Sigmoid colon (tissue), 7 donors: ENCODE results near the gene LAIR1. TPM values are rescaled to one million over a fixed set of nuclear protein-coding genes. Genes with fewer than 3 reads are reported as not detected.

Source experiments
- DNase-seq: peaks from one replicate; pipeline ENCODE4 v3.0.0-alpha.2; 2019
- H3K27ac ChIP-seq, 4 donors: fragments of 200-600 bp; sonication (generic); one replicate each; pipeline ENCODE4 v1.5.1; 2016 to 2019; ENCODE audit warnings: mild to moderate bottlenecking in 1 of 4
- H3K27me3 ChIP-seq, 3 donors: fragments of 200-600 bp; sonication (generic); one replicate each; pipeline ENCODE4 v1.5.1; 2019; ENCODE audit warnings: mild to moderate bottlenecking in 1 of 3
- H3K36me3 ChIP-seq, 4 donors: fragments of 200-600 bp; sonication (generic); one replicate each; pipeline ENCODE4 v1.5.1; 2016 to 2019
- H3K4me1 ChIP-seq, 4 donors: fragments of 200-600 bp; sonication (generic); one replicate each; pipeline ENCODE4 v1.5.1; 2017 to 2019
- H3K4me3 ChIP-seq, 4 donors: fragments of 200-600 bp; sonication (generic); one replicate each; pipeline ENCODE4 v1.5.1; 2017 to 2019; ENCODE audit warnings: mild to moderate bottlenecking in 2 of 4, moderate library complexity in 1 of 4
- H3K9me3 ChIP-seq, 4 donors: fragments of 200-600 bp in 3 of 4; sonication (generic) in 3 of 4; one replicate each; pipeline versions ENCODE4 v1.5.1 to v1.6.1; 2013 to 2019
- EP300 ChIP-seq, 4 donors: sonication (generic); formaldehyde crosslinking; IDR thresholded peaks; one replicate each; pipeline ENCODE4 v1.6.1; 2017; ENCODE audit warnings: antibody characterized with exemption in 4 of 4
- POLR2A ChIP-seq, 2 donors: fragments of 450-650 bp; IDR thresholded peaks; one replicate each; pipeline ENCODE4 v1.6.1; 2016; ENCODE audit warnings: antibody characterized with exemption in 2 of 2, mild to moderate bottlenecking in 2 of 2, moderate library complexity in 2 of 2
- POLR2AphosphoS5 ChIP-seq, 4 donors: sonication (generic); formaldehyde crosslinking; IDR thresholded peaks; one replicate each; pipeline ENCODE4 v1.6.1; 2017; ENCODE audit warnings: antibody characterized with exemption in 4 of 4
- WGBS, 2 donors: extraction: QIAGEN DNeasy Blood & Tissue Kit; methylation state at CpG; one replicate each; pipeline ENCODE4 v1.1.7; 2013; 5-methylcytosine and 5-hydroxymethylcytosine counted together
- intact Hi-C: fragments of 100-400 bp; cut with DNase I; formaldehyde crosslinking; loops from one replicate; pipeline ENCODE4 v1.15.1; 2023
- polyA plus RNA-seq, 3 donors: library from polyadenylated mRNA; stranded (reverse); fragments of 200-250 nt; gene quantifications; one replicate each; pipeline ENCODE4 v1.2.3, GENCODE V29; 2013
- total RNA-seq, 4 donors: library from RNA; depleted of rRNA; stranded (reverse); fragments of >200 nt; gene quantifications; one replicate each; pipeline ENCODE4 v1.1.0, GENCODE V29; 2016
- TF ChIP-seq, protein P1 (sequence below), 4 experiments: fragments of 450-650 bp in 3 of 4; fragments of 200-600 bp in 1 of 4; IDR thresholded peaks; one replicate each; pipeline ENCODE4 v1.5.1; 2016 to 2019; ENCODE audit warnings: antibody characterized with exemption in 4 of 4, mild to moderate bottlenecking in 3 of 4, moderate library complexity in 2 of 4
- donor health status: healthy with polysubstance abuse.
- donor health status: Bipolar disorder and iron deficiency.
- donor health status: healthy.

The LAIR1 gene
- total and polyA plus RNA-seq, 7 donors: 4.4 to 34.6 (median 13.4) TPM

DNA sequence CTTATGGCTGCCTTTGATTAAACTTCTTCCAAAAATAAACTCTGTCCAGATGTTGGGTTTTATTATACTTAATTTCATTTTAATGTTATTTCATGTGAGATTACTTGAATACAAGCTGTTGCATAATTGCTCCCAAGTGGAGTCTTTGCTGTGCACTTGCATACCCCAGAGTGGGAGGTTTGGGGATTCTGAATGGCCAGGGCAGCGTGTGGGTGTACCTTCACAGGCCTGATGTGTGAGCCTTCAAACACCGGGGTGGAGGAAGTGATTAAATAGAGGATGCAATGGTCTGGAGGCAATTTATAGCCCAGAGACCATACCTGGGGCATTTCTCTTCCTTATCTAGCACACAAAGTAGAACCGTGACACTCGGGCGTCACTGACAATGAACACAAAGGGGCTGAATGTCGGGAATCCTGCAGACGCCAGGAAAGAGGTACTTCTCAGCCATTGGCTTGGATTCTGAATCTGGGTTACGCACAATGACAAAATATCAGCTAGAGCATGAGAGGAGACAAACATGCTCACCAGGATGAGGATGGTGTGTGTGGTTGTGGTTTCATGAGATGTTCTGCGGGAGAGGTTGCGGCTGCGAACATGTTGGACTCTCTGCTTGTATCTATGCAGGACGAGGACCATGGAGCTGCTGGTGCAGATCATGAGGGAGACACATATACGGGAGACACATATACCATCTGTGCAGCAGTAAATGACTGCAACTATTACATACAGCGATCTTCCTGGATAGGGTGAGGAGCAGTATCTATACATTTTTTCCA, 44.6 kb downstream of the LAIR1 start:
- H3K4me1 ChIP-seq: no peaks in the 10 kb centered on the region
- H3K9me3 ChIP-seq: no peaks in the 10 kb centered on the region
- WGBS, 2 donors: 84 to 85% methylated on average over 14 of the region's 14 CpGs
- H3K27me3 ChIP-seq: peaks cover 0 to 43% (median 7%) of the 10 kb centered on the region in 3 donors
- TF ChIP-seq POLR2AphosphoS5 (IDR thresholded peaks at IDR 0.05): no peak
- TF ChIP-seq EP300 (IDR thresholded peaks at IDR 0.05): no peak
- TF ChIP-seq, protein P1, sequence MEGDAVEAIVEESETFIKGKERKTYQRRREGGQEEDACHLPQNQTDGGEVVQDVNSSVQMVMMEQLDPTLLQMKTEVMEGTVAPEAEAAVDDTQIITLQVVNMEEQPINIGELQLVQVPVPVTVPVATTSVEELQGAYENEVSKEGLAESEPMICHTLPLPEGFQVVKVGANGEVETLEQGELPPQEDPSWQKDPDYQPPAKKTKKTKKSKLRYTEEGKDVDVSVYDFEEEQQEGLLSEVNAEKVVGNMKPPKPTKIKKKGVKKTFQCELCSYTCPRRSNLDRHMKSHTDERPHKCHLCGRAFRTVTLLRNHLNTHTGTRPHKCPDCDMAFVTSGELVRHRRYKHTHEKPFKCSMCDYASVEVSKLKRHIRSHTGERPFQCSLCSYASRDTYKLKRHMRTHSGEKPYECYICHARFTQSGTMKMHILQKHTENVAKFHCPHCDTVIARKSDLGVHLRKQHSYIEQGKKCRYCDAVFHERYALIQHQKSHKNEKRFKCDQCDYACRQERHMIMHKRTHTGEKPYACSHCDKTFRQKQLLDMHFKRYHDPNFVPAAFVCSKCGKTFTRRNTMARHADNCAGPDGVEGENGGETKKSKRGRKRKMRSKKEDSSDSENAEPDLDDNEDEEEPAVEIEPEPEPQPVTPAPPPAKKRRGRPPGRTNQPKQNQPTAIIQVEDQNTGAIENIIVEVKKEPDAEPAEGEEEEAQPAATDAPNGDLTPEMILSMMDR (IDR thresholded peaks at IDR 0.05): no peak
- TF ChIP-seq POLR2A (IDR thresholded peaks at IDR 0.05): no peak
- peak; percentile 32 for DNase-seq
- no peaks in the 10 kb centered on the region for H3K36me3 ChIP-seq
- no peak overlapping the region for H3K27ac ChIP-seq
- intact Hi-C loops: no loop called here
- H3K4me3 ChIP-seq: no peak overlapping the region

DNA sequence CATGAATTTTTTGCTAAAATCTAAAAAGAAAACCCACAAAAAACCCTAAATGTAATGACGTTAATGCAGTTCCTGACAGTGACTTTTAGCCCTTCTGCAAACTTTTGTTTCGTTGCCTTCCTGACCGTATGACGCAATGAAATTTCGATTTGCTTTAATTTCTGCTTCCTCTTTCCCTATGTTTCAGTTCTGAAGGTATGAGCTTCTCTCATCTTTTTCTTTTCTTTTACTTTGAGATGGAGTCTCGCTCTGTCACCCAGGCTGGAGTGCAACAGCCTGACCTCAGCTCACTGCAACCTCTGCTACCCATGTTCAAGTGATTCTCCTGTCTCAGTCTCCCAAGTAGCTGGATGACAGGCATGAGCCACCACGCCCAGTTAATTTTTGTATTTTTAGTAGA, 45.7 kb downstream of the LAIR1 start:
- TF ChIP-seq, protein P1 (IDR thresholded peaks at IDR 0.05): no peak
- TF ChIP-seq POLR2AphosphoS5 (IDR thresholded peaks at IDR 0.05): no peak
- TF ChIP-seq POLR2A (IDR thresholded peaks at IDR 0.05): no peak
- TF ChIP-seq EP300 (IDR thresholded peaks at IDR 0.05): peak in 1 of 4 donors; percentile 13
- H3K27me3 ChIP-seq: peaks cover 0 to 43% (median 7%) of the 10 kb centered on the region in 3 donors
- H3K36me3 ChIP-seq: no peaks in the 10 kb centered on the region
- WGBS, 2 donors: 61 to 76% methylated on average over 7 of the region's 7 CpGs
- no peaks in the 10 kb centered on the region for H3K4me1 ChIP-seq
- DNase-seq: no peak
- intact Hi-C loops: no loop called here
- H3K9me3 ChIP-seq: no peaks in the 10 kb centered on the region
- no peak overlapping the region for H3K27ac ChIP-seq
- H3K4me3 ChIP-seq: no peak overlapping the region

DNA sequence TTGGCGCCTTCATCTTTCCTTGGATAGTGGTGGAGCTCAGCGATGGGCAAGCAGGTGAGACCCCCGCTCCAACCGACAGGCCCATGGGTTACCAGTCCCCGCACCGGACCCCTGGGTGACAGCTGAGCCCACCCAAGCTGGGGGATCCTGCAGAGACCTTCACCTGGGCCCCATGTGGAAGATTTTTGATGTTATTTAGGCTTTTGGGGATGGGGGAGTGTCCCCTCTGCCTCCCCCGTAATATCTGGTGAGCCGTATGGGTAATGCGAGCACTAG, 46.8 kb downstream of the LAIR1 start:
- 87 to 93% methylated on average over 9 of the region's 9 CpGs for WGBS, 2 donors
- intact Hi-C loops: no loop called here

DNA sequence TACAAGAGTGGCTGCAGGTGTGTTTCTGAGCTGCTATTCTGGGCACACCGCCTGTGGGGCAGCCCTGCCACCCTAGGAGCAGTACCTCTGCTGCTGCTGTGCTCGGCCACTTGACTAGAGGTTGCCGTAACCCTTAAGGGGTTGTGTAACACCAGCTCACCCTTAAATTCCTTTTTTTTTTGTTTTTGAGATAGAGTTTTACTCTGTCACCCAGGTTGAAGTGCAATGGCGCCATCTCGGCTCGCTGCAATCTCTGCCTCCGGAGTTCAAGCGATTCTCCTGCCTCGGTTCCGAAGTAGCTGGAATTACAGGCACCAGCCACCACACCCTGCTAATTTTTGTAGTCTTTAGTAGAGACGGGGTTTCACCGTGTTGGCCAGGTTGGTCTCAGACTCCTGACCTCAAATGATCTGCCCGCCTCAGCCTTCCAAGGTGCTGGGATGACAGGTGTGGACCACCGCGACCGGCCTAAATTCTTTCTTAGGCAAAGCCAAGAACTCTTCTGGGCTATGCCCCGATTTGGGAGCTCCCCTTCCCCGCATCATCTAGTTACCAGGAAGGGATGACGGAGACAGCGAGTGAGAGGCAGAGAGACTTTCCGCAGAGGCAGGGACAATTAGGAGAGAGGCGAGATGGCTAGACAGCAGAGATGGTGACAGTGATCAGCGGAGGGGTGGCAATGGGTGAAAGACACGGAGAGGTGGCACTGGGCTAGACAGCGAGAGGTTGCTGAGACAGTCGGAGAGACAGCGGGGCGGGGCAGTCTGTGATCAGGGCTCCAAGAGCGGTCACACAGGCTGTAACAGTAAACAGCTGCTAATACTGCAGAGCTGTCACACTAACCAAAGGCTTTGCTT, 47.4 kb downstream of the LAIR1 start:
- no peak overlapping the region for H3K4me3 ChIP-seq
- no peak for DNase-seq

More for the DNA sequence above, 46.8 kb downstream of the LAIR1 start:
- Histone ChIP-seq H3K27me3 (peaks cover 0 to 36% (median 7%) of the 10 kb centered on the region in 3 donors), H3K36me3 (no peaks in the 10 kb centered on the region), H3K4me1 (no peaks in the 10 kb centered on the region), H3K9me3 (no peaks in the 10 kb centered on the region), H3K4me3 (no peak overlapping the region), H3K27ac (no peak overlapping the region)
- TF ChIP-seq POLR2A (IDR thresholded peaks at IDR 0.05): no peak
- TF ChIP-seq EP300 (IDR thresholded peaks at IDR 0.05): no peak
- TF ChIP-seq POLR2AphosphoS5 (IDR thresholded peaks at IDR 0.05): no peak
- TF ChIP-seq, protein P1 (IDR thresholded peaks at IDR 0.05): no peak
- no peak for DNase-seq

More for the DNA sequence above, 47.4 kb downstream of the LAIR1 start:
- WGBS, 2 donors: 73 to 76% methylated on average over 29 of the region's 29 CpGs
- H3K4me1 ChIP-seq: no peaks in the 10 kb centered on the region
- TF ChIP-seq EP300 (IDR thresholded peaks at IDR 0.05) (no peak), POLR2A (IDR thresholded peaks at IDR 0.05) (no peak), POLR2AphosphoS5 (IDR thresholded peaks at IDR 0.05) (no peak)
- TF ChIP-seq, protein P1 (IDR thresholded peaks at IDR 0.05): no peak
- no peaks in the 10 kb centered on the region for H3K36me3 ChIP-seq
- H3K27ac ChIP-seq: no peak overlapping the region
- intact Hi-C loops: no loop called here
- peaks cover 0 to 36% (median 7%) of the 10 kb centered on the region in 3 donors for H3K27me3 ChIP-seq
- H3K9me3 ChIP-seq: no peaks in the 10 kb centered on the region
